ENCODE measurements around the gene HPGDS. TPM values are rescaled to one million over a fixed set of nuclear protein-coding genes. Genes with fewer than 3 reads are reported as not detected.
"Not testable (repeated sequence)": the region's sequence is repeated elsewhere in the genome, so short reads cannot be mapped to it uniquely, and the experiment has no call there.

HPGDS gene
- total and polyA plus RNA-seq, 5 donors from 2014 or later, result 0.39 to 2.5 (median 1.1) TPM; not detected in 2

- not testable (repeated sequence) for ATAC-seq (ENCODE audit: low read depth in 2 of 2); DNase-seq; H3K4me1 Mint-ChIP-seq; H3K27ac ChIP-seq (ENCODE audit: insufficient read depth, low read length, poor library complexity, severe bottlenecking); H3K27me3 ChIP-seq (ENCODE audit: control insufficient read depth, insufficient read depth, low read length); H3K4me1 ChIP-seq (ENCODE audit: control insufficient read depth, insufficient read depth, low read length, poor library complexity, severe bottlenecking); H3K4me3 ChIP-seq (ENCODE audit: low read depth, low read length); H3K27ac Mint-ChIP-seq; H3K27me3 Mint-ChIP-seq; H3K4me3 Mint-ChIP-seq; H3K9me3 Mint-ChIP-seq; H3K9me3 ChIP-seq (ENCODE audit: control insufficient read depth in 2 of 2, low read length in 2 of 2)
- H3K36me3 ChIP-seq (ENCODE audit: control insufficient read depth, insufficient read depth, low read length), result peaks cover 15% of the 10 kb centered on the region
- H3K36me3 Mint-ChIP-seq, result peaks cover 16% of the 10 kb centered on the region
Observed at GRCh38 chr4:94295473-94295872, 47.2 kb downstream of the HPGDS start.

- H3K9me3 ChIP-seq (ENCODE audit: control insufficient read depth in 2 of 2, low read length in 2 of 2); H3K9me3 Mint-ChIP-seq; H3K4me3 Mint-ChIP-seq; ATAC-seq (ENCODE audit: low read depth in 2 of 2); H3K4me1 ChIP-seq (ENCODE audit: control insufficient read depth, insufficient read depth, low read length, poor library complexity, severe bottlenecking); H3K4me3 ChIP-seq (ENCODE audit: low read depth, low read length); H3K4me1 Mint-ChIP-seq; H3K27me3 ChIP-seq (ENCODE audit: control insufficient read depth, insufficient read depth, low read length); H3K27me3 Mint-ChIP-seq; DNase-seq; H3K27ac ChIP-seq (ENCODE audit: insufficient read depth, low read length, poor library complexity, severe bottlenecking); H3K27ac Mint-ChIP-seq: not testable (repeated sequence)
- H3K36me3 Mint-ChIP-seq, result peaks cover 25% of the 10 kb centered on the region
- peaks cover 25% of the 10 kb centered on the region for H3K36me3 ChIP-seq (ENCODE audit: control insufficient read depth, insufficient read depth, low read length)
Observed at GRCh38 chr4:94293981-94294380, 48.7 kb downstream of the HPGDS start.

GRCh38 chr4:94290245-94290644, 52.4 kb downstream of the HPGDS start:
- H3K36me3 Mint-ChIP-seq, result peaks cover 42% of the 10 kb centered on the region
- no peaks in the 10 kb centered on the region for H3K4me1 ChIP-seq (ENCODE audit: control insufficient read depth, insufficient read depth, low read length, poor library complexity, severe bottlenecking)
- no peak overlapping the region for H3K27ac ChIP-seq (ENCODE audit: insufficient read depth, low read length, poor library complexity, severe bottlenecking)
- no peak for DNase-seq
- H3K27me3 ChIP-seq (ENCODE audit: control insufficient read depth, insufficient read depth, low read length), result no peaks in the 10 kb centered on the region
- H3K4me1 Mint-ChIP-seq, result peaks cover 0 to 5% (median 1%) of the 10 kb centered on the region in 4 donors
- no peaks in the 10 kb centered on the region for H3K9me3 Mint-ChIP-seq
- no peaks in the 10 kb centered on the region for H3K27me3 Mint-ChIP-seq
- H3K4me3 ChIP-seq (ENCODE audit: low read depth, low read length), result no peak overlapping the region
- peaks cover 41% of the 10 kb centered on the region for H3K36me3 ChIP-seq (ENCODE audit: control insufficient read depth, insufficient read depth, low read length)
- no peak for ATAC-seq (ENCODE audit: low read depth in 2 of 2)
- H3K4me3 Mint-ChIP-seq, result no peak overlapping the region
- H3K27ac Mint-ChIP-seq, result no peak overlapping the region
- H3K9me3 ChIP-seq (ENCODE audit: control insufficient read depth in 2 of 2, low read length in 2 of 2), result no peaks in the 10 kb centered on the region

- H3K4me3 Mint-ChIP-seq, result no peak overlapping the region
- Histone ChIP-seq H3K9me3 (ENCODE audit: control insufficient read depth in 2 of 2, low read length in 2 of 2) (no peaks in the 10 kb centered on the region), H3K4me1 (ENCODE audit: control insufficient read depth, insufficient read depth, low read length, poor library complexity, severe bottlenecking) (no peaks in the 10 kb centered on the region), H3K4me3 (ENCODE audit: low read depth, low read length) (no peak overlapping the region), H3K36me3 (ENCODE audit: control insufficient read depth, insufficient read depth, low read length) (peaks cover 64% of the 10 kb centered on the region), H3K27me3 (ENCODE audit: control insufficient read depth, insufficient read depth, low read length) (no peaks in the 10 kb centered on the region), H3K27ac (ENCODE audit: insufficient read depth, low read length, poor library complexity, severe bottlenecking) (no peak overlapping the region)
- ATAC-seq (ENCODE audit: low read depth in 2 of 2), result no peak
- peaks cover 52% of the 10 kb centered on the region for H3K36me3 Mint-ChIP-seq
- peaks cover 0 to 9% (median 1%) of the 10 kb centered on the region in 4 donors for H3K4me1 Mint-ChIP-seq
- H3K27me3 Mint-ChIP-seq, result no peaks in the 10 kb centered on the region
- H3K27ac Mint-ChIP-seq, result peak overlapping the region in 1 of 3 donors; percentile 2
- H3K9me3 Mint-ChIP-seq, result no peaks in the 10 kb centered on the region
- DNase-seq, result no peak
Observed at GRCh38 chr4:94285666-94286065, 57.0 kb downstream of the HPGDS start.

- no peaks in the 10 kb centered on the region for H3K4me1 ChIP-seq (ENCODE audit: control insufficient read depth, insufficient read depth, low read length, poor library complexity, severe bottlenecking)
- H3K4me3 Mint-ChIP-seq, result no peak overlapping the region
- peak in 1 of 3 donors; percentile 15 for DNase-seq
- H3K27me3 ChIP-seq (ENCODE audit: control insufficient read depth, insufficient read depth, low read length), result no peaks in the 10 kb centered on the region
- no peaks in the 10 kb centered on the region for H3K9me3 Mint-ChIP-seq
- H3K36me3 ChIP-seq (ENCODE audit: control insufficient read depth, insufficient read depth, low read length), result peaks cover 68% of the 10 kb centered on the region
- H3K4me3 ChIP-seq (ENCODE audit: low read depth, low read length), result no peak overlapping the region
- peaks cover 49% of the 10 kb centered on the region for H3K36me3 Mint-ChIP-seq
- ATAC-seq (ENCODE audit: low read depth in 2 of 2), result no peak
- H3K27ac ChIP-seq (ENCODE audit: insufficient read depth, low read length, poor library complexity, severe bottlenecking), result no peak overlapping the region
- H3K4me1 Mint-ChIP-seq, result peaks cover 0 to 4% (median 1%) of the 10 kb centered on the region in 4 donors
- no peaks in the 10 kb centered on the region for H3K27me3 Mint-ChIP-seq
- no peak overlapping the region for H3K27ac Mint-ChIP-seq
- no peaks in the 10 kb centered on the region for H3K9me3 ChIP-seq (ENCODE audit: control insufficient read depth in 2 of 2, low read length in 2 of 2)
Observed at GRCh38 chr4:94284889-94285288, 57.7 kb downstream of the HPGDS start.

- Mint-ChIP-seq H3K27me3 (no peaks in the 10 kb centered on the region), H3K27ac (no peak overlapping the region), H3K36me3 (peaks cover 46% of the 10 kb centered on the region), H3K9me3 (no peaks in the 10 kb centered on the region), H3K4me1 (peaks cover 0 to 7% (median 0%) of the 10 kb centered on the region in 4 donors), H3K4me3 (no peak overlapping the region)
- ATAC-seq (ENCODE audit: low read depth in 2 of 2) (no peak), DNase-seq (no peak)
- H3K27me3 ChIP-seq (ENCODE audit: control insufficient read depth, insufficient read depth, low read length), result no peaks in the 10 kb centered on the region
- no peak overlapping the region for H3K27ac ChIP-seq (ENCODE audit: insufficient read depth, low read length, poor library complexity, severe bottlenecking)
- no peak overlapping the region for H3K4me3 ChIP-seq (ENCODE audit: low read depth, low read length)
- H3K9me3 ChIP-seq (ENCODE audit: control insufficient read depth in 2 of 2, low read length in 2 of 2), result no peaks in the 10 kb centered on the region
- peaks cover 68% of the 10 kb centered on the region for H3K36me3 ChIP-seq (ENCODE audit: control insufficient read depth, insufficient read depth, low read length)
- no peaks in the 10 kb centered on the region for H3K4me1 ChIP-seq (ENCODE audit: control insufficient read depth, insufficient read depth, low read length, poor library complexity, severe bottlenecking)
Observed at GRCh38 chr4:94278781-94279180, 63.9 kb downstream of the HPGDS start.

GRCh38 chr4:94277534-94277933, 65.1 kb downstream of the HPGDS start:
- H3K4me3 Mint-ChIP-seq, result no peak overlapping the region
- peaks cover 48% of the 10 kb centered on the region for H3K36me3 Mint-ChIP-seq
- no peaks in the 10 kb centered on the region for H3K27me3 Mint-ChIP-seq
- Histone ChIP-seq H3K9me3 (ENCODE audit: control insufficient read depth in 2 of 2, low read length in 2 of 2) (no peaks in the 10 kb centered on the region), H3K27me3 (ENCODE audit: control insufficient read depth, insufficient read depth, low read length) (no peaks in the 10 kb centered on the region), H3K4me3 (ENCODE audit: low read depth, low read length) (no peak overlapping the region), H3K36me3 (ENCODE audit: control insufficient read depth, insufficient read depth, low read length) (peaks cover 66% of the 10 kb centered on the region), H3K27ac (ENCODE audit: insufficient read depth, low read length, poor library complexity, severe bottlenecking) (no peak overlapping the region), H3K4me1 (ENCODE audit: control insufficient read depth, insufficient read depth, low read length, poor library complexity, severe bottlenecking) (no peaks in the 10 kb centered on the region)
- DNase-seq, result no peak
- peaks cover 0 to 7% (median 0%) of the 10 kb centered on the region in 4 donors for H3K4me1 Mint-ChIP-seq
- no peak overlapping the region for H3K27ac Mint-ChIP-seq
- no peaks in the 10 kb centered on the region for H3K9me3 Mint-ChIP-seq
- no peak for ATAC-seq (ENCODE audit: low read depth in 2 of 2)

GRCh38 chr4:94276204-94276603, 66.4 kb downstream of the HPGDS start:
- Mint-ChIP-seq H3K27ac (no peak overlapping the region), H3K4me1 (peaks cover 0 to 7% (median 0%) of the 10 kb centered on the region in 4 donors), H3K27me3 (no peaks in the 10 kb centered on the region), H3K9me3 (no peaks in the 10 kb centered on the region), H3K36me3 (peaks cover 50% of the 10 kb centered on the region), H3K4me3 (no peak overlapping the region)
- Histone ChIP-seq H3K27ac (ENCODE audit: insufficient read depth, low read length, poor library complexity, severe bottlenecking) (no peak overlapping the region), H3K4me3 (ENCODE audit: low read depth, low read length) (no peak overlapping the region), H3K27me3 (ENCODE audit: control insufficient read depth, insufficient read depth, low read length) (no peaks in the 10 kb centered on the region), H3K9me3 (ENCODE audit: control insufficient read depth in 2 of 2, low read length in 2 of 2) (no peaks in the 10 kb centered on the region), H3K4me1 (ENCODE audit: control insufficient read depth, insufficient read depth, low read length, poor library complexity, severe bottlenecking) (no peaks in the 10 kb centered on the region), H3K36me3 (ENCODE audit: control insufficient read depth, insufficient read depth, low read length) (peaks cover 56% of the 10 kb centered on the region)
- ATAC-seq (ENCODE audit: low read depth in 2 of 2) (no peak), DNase-seq (no peak)

Data from CD4-positive, CD25-positive, alpha-beta regulatory T cell (primary cell).